GM19023 (cell line): ENCODE measurements around the gene CACNA1D.

Source experiments
- ATAC-seq: cut with Tn5 transposase; IDR thresholded peaks from one replicate; pipeline ENCODE4 v1.9.1; 2021; ENCODE audit warnings: mild to moderate bottlenecking, moderate library complexity; ENCODE audit not compliant: unreplicated experiment

The CACNA1D gene

DNA sequence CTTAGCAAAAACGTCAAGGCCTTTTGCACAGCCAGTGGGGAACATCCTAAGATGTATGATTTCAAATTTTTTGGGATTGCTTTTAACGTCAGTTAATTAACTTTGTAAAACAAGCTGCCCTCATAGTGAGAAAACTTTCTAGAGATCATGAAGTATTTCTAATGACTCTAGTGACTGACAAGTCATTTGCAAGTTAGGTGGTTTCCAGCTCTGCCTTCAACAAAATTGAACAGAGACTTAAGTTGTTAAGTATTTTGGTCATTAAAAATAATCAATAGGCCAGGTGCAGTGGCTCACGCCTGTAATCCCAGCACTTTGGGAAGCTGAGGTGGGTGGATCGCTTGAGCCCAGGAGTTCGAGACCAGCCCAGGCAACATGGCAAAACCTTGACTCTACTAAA is 280.6 kb downstream of the CACNA1D start:
- ATAC-seq, result no peak

DNA sequence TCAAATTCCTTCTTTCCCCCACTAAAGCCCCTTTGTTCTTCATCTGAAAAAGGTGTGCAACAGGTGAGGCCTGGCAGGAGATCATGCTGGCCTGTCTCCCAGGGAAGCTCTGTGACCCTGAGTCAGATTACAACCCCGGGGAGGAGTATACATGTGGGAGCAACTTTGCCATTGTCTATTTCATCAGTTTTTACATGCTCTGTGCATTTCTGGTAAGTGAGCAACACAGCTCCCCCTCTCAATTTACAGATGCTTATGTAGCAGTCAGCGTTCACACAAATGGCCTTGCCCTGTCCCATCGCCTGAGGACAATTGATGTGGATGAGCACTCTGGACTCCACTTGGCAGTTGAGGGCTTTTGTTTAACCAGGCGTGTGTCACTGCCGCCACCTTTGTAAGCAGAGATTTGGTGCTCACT is 281.4 kb downstream of the CACNA1D start:
- no peak for ATAC-seq

DNA sequence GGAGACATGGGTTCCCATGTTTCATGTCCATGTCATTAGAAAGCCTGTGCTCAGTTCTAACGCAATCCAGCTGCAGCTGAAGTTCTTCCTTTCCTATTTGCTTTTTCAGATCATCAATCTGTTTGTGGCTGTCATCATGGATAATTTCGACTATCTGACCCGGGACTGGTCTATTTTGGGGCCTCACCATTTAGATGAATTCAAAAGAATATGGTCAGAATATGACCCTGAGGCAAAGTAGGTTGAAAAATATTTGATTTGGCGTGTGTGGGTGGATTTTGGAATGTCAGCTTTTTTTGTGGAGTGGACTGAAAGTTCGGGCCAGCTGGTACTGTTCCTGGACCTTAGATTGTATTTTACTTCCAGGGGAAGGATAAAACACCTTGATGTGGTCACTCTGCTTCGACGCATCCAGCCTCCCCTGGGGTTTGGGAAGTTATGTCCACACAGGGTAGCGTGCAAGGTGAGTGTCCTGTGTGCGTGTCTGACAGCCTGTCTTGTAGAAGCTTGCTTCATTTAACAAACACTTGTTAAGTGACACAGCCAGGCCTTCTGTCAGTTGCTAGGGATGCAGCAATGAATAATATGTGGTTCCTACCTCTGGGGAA is 282.2 kb downstream of the CACNA1D start:
- no peak for ATAC-seq

DNA sequence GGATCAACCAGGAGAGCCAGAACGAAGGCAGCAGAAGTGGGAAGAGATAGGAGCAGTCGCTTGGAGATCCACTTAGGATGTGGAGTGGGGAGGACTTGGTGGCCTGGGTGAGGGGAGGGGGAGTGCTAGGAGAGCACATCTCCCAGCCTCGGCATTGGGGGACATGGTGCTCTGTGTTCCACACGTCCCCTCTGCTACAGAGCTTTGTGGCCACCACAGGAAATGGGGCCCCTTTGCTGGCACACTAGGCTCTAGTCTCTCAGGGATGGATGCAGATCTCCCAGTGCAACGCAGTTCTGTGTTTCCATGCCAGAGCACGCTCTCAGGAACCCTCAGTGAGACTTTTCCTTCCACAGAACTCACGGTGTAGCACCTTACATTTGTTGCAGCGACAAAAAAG is 283.1 kb downstream of the CACNA1D start:
- no peak for ATAC-seq

DNA sequence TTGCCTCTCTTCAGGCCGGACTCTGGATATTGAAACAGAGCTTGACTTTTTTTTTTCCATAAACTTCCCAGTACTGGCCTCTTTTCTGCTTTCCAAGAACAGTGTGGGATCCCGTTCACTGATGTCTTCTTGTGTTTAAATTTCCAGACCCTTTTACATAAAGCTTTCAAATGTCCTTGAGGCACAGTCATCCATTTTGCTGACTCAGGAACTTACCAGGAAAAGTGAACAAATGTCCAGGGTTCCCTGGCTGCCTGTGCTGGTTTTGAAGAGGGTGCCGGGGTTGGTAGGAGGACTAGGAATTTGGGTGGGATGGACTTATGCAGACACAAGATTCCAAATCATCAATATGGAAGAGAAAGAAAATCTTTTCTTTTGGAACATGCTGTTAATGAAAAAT is 283.7 kb downstream of the CACNA1D start:
- no peak for ATAC-seq

DNA sequence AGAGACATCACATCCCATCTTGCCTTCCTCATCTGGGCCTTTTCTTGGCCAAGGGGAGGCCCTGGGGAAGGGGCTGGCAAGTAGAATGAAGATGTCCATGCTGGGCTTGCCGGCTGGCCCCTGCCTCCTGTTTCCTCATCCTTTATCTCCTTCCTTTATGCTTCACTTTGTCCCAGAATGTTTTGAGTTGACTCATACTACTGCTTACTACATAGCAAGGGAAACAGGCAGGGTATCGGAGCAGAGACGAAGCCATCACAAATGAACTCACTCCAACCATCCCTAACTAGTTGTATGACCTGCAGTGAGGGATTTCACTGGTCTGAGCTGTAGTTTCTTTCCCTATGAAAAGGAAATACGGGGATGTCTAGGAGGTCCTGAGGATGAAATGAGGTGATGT is 285.8 kb downstream of the CACNA1D start:
- ATAC-seq, result no peak

DNA sequence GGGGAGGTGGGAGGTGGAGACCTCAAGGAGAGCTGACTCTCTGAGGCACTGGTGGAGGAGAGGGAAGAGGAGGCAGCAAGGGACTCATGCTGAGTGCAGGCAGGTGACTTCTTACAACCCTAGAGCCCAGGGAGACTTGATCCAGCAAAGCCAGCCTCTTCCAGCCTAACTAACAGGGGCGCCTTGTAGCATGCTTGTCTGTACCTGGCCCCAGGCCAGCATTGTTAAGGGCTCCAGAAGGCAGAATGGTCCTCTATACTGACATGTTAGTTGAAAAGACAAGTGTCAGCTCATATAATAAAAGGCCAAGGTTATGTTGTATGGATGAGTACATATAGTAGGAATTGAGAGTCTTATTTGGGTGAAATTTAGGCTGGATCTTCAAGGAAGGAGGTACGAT is 286.4 kb downstream of the CACNA1D start:
- no peak for ATAC-seq

DNA sequence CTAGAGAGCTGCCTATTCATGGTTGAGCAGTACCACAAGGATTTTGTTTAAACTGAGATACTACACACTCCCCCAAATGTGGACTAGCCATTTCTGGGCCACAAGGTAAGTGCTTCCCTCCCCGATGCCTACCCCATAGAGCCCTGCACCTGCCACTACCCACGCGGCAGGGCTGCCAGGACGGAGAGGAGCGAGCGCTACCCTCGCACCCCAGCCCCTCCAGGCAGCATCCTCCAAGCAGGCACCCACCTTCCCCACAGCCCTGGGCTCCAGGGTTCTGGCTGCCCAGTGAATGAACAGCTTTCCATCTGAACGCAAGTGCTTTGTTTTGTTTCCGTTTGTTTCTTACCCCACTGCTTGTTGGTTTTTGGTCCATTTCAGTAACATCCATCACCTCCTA is 292.6 kb downstream of the CACNA1D start:
- no peak for ATAC-seq

DNA sequence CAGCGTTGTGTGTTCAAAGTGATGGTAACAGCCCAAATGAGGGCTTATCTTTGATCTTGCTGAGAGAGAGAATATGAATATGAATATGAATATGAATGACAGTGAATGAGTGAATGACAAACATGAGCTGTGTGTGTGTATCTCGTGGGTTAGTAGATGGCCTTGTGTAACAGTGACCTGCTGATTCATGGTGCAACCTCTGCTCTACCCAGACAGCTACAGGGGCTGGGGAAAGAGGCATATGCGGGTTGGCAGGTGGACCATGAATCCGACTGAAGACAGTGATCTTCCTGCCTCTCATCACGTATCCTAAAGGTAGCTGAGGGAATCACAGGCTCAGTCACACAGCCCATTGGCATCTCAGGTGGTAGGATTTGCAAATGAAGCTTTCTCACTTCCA is 293.6 kb downstream of the CACNA1D start:
- ATAC-seq, result no peak

DNA sequence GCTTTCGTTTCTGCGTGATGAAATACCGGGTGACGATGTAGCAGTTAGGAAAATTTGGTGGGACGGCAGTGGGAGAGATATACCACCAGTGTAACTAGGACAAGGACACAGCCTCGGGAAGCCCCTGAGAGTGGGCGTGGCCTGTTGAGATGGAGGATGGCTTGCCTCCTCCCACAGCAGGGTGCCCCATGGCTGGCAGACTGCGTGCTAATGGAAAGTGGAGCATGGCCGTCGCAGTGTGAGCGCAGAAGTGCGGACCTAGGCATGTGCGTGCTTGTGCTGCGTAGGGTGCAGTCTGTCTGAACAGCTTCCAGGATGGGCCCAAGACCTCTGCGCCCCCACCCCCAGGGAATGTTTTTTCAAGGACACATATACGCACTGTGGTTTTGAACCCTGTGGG is 295.0 kb downstream of the CACNA1D start:
- ATAC-seq, result no peak

DNA sequence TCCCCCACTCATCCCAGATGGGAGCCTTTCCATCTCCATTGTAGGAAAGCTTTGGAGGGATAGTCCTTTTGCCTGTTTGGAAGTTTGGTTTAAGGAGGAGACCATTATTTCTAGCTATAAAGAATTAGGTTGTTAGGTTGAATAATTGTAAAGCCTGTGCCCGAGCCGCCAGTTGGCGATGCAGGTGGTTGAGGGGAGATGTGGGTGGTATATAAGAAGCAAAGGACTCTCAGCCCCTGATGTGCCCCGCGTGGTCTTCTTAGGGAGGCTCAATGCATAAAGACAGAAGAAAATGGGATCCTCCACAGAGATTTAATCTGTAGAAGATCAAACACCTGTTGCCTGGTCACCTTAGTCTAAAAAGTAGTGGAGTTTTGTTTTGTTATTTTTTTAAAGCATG is 296.1 kb downstream of the CACNA1D start:
- no peak for ATAC-seq

DNA sequence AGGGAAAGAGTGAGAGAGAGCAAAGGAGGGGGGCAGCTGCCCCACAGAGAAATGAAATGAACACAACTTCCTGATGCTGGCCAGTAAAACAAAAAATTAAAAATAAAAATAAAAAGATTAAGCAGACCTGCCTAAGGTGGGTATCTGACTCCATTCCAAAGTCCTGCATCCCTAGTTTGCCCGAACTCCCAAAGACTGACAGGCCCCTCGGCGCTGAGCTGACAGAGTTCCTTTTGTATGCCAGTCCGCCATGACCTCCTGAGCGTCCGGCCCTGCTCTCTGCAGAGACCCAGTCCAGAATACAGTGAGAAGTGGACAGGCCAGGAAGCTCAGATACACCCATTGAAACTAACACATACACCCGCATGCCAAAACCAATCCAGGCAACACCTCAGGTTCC is 296.9 kb downstream of the CACNA1D start:
- no peak for ATAC-seq

DNA sequence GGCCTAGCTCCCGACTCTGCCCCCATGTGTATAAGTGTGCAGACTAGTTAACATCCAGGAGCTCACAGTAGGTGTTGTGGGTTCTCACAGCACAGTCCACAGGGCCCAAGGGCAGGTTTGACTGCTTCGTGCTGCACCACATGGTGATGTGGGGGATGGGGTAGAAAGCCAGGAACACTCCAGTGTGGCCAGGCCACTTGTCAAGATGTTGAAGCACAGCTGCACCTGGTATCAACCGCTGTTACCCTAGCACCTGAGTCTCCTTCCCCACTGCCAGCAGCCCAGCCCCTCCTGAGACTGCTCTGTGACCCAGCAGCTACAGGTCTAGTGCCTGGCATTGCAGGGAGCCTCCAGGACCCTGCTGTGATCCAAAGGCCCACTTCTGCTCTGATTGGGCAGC is 298.5 kb downstream of the CACNA1D start:
- no peak for ATAC-seq

DNA sequence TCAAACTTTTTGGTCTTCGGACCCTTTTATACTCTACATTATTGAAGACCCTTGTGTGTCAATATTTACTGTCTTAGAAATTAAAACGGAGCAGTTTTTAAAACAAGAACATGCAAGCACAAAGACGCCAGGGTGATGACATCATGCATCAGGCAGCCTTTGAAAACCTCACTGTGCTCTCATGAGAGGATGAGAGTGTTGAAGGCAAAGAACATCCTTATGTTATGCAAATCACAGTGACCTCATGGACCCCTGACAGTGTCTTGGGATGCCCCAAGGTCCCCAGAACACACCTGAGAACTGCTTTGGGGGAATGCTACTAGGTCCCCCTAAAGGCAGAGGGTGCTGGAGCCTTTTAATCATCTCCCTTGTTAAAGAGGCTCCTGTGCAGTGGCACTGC is 300.2 kb downstream of the CACNA1D start:
- no peak for ATAC-seq

DNA sequence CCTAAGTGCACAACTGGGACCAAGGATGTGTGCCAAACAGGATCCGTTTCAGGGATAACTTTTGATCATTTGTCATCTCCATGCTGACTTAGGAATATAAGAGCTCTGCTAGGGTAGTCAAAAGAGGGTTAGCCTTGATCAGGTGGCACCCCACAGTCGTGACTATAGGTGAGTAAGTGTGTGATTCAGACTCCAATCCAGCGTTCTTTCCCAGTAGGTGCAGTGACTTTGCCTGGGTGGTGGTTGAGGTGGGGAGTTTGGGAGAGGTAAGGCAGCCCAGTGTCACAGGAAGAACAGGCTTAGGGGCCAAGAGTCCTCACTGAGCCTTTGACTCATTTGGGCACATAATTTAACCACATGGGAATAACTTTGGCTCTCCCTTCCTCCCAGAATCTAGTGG is 300.8 kb downstream of the CACNA1D start:
- ATAC-seq, result no peak

DNA sequence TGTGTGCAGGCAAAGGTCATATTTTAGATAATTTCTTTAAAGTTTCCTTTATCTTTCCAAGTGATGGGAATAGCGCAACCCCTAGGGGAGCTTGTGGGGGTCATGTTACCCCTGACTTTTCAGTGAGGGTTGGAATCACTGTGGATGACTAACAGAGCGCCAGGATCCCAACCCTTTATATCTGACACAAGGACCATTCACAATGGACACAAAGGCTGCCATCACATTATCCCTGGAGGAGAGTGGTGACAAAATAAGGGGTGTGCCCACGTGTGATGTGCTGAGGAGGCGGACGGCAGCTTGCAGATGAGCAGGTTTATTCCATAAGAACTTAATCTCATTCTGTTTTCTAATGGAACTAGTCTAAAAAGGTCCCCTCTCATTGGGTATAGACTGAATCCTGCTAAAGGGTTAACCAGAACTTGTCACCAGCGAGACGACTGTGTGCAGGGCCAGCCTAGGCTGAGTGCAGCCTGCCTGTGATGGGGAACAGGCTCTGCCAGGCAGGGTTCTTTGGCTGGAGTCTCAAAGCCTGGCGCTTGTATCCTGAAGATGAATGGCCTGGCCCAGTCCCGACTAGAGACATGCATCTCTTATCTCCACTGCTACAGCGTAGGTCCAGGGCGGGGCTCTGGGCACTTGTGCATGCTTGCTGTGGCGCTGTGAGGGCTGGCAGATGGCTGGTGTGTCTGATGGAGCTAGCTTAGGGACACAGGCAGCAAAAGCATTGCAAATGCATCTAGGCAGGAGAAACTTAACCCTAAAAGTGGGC is 301.6 kb downstream of the CACNA1D start:
- ATAC-seq, result no peak

DNA sequence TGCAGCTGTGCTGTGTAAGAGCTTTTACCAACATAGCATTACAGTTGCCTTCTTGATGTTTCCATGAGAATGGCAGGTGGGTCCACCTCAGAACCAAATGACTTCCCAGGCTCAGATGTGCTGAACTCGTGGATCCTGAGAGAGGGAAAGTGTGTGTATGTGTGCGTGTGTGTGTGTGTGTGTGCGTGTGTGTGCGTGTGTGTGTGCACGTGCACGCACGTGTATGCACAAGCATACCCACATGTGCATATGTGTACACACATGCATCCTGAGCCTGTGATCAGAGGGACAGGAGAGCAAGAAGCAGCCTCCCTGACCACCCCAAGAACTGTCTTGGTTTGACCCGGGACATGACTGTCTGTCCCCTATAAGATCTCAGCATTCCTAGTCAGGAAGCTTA is 303.7 kb downstream of the CACNA1D start:
- no peak for ATAC-seq

DNA sequence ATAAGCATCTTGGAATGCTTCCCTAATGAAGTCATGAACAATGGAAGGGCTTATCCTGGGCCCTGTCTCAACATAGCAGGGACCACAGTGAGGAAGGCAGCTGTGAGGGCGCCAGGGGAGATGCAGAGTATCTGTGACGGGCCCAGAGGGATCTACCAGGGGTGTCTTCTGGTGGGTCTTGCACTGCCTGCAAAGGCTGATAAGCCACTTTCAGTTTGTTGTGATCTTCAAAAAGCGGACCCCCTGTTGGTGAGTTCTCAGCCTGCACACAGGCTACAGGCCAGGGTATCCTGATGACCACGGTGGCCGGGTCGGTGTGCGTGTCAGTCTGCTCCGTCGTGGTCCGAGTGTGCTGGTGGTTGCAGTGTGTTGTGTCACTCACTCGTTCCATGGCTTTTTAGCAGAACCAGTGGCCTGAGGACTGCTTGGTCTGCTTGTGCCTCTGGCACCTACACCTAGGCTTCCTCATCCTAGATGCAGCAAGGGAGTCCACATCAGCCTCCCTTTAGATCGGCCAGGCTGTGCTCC is 305.0 kb downstream of the CACNA1D start:
- no peak for ATAC-seq

DNA sequence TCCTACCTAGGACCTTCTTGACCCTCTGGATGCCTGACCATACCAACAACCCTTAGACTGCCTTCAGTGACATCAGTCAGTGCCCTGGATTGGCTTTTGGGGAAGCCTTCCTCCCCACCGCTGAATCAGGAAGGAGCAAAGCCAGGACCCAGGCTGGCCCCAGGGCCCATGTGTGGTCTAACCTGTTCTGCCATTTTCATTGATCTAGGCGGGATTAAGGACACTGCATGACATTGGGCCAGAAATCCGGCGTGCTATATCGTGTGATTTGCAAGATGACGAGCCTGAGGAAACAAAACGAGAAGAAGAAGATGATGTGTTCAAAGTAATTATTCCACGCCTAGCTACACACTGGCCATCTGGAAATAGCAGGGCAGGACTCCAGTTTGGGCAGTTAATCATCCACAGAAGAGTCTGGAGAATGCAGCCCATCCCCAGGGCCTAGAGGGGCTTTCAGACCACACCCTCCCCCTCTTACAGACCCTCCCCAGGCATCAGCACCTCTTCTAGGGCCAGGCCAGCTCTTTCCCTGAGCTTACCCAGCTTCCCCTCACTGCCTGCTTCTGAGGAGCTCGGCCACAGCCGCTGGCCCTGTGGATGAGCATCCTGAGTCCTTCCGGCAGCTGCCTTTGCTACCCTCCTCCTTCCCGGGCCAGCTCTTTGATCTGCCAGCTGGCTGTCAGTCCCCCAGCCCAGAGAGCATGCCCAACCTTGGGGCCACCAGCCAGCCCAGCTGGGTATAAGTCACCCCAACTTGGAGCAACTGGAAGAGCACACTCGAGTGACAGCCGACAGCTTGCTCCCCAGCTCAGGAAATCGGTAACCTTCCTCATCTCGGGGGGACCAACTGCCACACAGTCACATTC is 305.9 kb downstream of the CACNA1D start:
- no peak for ATAC-seq

DNA sequence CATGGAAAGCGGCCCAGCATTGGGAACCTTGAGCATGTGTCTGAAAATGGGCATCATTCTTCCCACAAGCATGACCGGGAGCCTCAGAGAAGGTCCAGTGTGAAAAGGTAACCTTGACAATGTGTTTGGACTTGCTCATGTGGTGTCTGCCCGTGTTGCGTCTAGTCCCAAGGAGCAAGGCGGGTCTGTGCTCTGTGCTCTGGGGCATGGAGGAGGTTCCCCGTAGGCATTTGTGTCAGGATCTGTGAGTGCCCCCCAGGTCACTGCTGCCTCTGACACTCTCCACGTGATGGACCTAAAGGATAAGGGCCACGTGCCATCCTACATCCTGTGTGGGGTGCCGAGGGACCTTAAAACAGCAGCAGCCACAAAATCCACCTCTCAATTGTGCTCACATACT is 306.9 kb downstream of the CACNA1D start:
- no peak for ATAC-seq

DNA sequence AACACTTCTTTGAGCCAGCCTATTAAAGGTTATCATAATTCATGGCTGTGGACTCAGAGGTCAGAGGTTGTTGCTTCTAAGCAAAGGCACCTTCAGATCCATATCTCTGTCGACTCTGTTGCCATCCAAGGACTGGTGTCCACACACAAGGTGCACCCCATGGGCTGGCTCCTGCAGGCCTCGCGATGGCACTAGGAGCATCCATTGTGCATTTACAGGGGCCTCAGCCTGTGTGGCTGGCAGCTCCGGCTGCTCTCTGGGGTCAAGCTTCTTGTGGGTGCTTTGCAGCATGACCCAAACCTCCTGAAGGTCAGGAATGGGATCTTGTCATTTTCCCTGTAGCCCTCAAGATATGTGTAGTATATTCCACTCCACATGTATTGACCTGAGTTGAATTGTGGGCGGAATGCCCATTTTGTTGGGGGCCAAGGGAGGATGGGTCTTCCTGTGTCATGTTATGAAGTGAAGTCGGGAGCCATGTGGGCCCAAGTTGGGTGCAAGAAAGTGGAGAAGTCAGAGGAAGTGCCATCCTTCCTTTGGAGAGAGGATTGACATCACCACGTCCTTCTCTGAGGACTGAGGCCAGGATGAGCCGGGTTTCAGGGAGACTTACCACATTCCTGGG is 308.0 kb downstream of the CACNA1D start:
- ATAC-seq, result no peak
